Measurements from ENCODE around the gene DLGAP1. TPM values are rescaled to one million over a fixed set of nuclear protein-coding genes. Genes with fewer than 3 reads are reported as not detected.

The DLGAP1 gene
- total RNA-seq, 4 donors from 2014 or later: 2.0 to 4.7 (median 2.1) TPM; not detected in 1

DNA sequence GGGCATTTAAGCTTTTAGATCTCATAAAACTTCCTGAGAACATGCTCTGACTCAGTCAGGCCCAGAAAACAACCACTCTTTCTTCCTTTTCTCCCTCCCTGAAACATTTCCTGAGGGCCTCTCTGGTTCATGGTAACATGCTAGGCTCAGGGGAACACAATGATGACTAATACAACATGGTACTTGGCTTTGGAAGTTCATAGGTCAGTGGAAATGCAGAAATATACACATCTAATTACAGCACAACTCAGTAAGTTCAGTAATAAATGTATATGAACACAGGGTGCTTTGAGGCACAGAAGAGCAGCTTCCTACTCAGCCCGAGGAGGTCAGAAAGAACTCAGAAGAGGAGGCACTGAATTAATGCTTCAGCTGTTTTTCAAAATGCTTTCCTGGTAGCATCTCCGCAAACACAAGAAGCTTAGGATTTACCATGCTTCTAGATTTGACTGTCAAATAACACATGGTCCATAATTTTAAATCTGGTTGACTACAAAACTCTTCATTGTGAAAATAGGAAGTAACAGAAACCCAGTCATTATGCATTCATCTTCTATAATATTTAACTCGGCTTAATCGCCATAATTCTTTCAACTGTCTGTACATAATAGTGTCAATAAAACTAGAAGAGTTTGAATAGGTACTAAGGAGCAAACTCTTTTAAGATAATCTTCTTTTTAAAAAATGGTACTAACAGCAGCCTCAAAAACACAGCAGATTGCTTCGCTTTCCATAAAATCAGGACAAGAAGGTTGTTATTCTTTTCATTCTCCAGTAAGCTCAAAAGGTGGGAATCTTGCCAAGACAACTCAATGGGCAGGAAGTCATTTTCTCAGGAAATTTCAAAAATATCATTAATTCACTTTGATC lies 251.3 kb downstream of the DLGAP1 start:
- Histone ChIP-seq H3K4me1 (no peaks in the 10 kb centered on the region), H3K36me3 (no peaks in the 10 kb centered on the region), H3K27me3 (no peaks in the 10 kb centered on the region), H3K9me3 (peaks cover 2% of the 10 kb centered on the region), H3K4me3 (no peak overlapping the region), H3K27ac (no peak overlapping the region)
- WGBS: 67% methylated on average over 5 of the region's 5 CpGs
- DNase-seq (ENCODE audit: low spot score in 2 of 2): no peak
- TF ChIP-seq, protein P1, sequence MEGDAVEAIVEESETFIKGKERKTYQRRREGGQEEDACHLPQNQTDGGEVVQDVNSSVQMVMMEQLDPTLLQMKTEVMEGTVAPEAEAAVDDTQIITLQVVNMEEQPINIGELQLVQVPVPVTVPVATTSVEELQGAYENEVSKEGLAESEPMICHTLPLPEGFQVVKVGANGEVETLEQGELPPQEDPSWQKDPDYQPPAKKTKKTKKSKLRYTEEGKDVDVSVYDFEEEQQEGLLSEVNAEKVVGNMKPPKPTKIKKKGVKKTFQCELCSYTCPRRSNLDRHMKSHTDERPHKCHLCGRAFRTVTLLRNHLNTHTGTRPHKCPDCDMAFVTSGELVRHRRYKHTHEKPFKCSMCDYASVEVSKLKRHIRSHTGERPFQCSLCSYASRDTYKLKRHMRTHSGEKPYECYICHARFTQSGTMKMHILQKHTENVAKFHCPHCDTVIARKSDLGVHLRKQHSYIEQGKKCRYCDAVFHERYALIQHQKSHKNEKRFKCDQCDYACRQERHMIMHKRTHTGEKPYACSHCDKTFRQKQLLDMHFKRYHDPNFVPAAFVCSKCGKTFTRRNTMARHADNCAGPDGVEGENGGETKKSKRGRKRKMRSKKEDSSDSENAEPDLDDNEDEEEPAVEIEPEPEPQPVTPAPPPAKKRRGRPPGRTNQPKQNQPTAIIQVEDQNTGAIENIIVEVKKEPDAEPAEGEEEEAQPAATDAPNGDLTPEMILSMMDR (IDR thresholded peaks at IDR 0.05): no peak
- no peak for TF ChIP-seq POLR2A (IDR thresholded peaks at IDR 0.05)

DNA sequence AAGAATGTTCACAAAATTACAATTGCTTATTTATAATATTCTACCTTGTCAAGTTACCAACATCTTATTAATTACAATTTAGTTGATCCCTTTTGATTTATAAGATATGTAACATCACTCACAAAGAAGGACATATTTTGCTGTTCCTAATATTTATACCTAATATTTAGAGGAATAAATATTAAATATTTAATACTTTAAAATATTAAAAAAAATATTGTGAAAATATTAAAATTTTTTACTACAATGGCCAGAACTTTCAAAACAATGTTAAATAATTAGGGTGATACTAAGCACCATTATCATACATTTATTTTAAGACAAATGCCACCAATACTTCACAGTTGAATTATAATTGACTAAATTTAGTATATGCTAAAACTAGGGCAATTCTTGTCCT lies 254.7 kb downstream of the DLGAP1 start:
- H3K4me1 ChIP-seq: no peaks in the 10 kb centered on the region
- TF ChIP-seq POLR2AphosphoS5 (IDR thresholded peaks at IDR 0.05) (no peak), EP300 (IDR thresholded peaks at IDR 0.05) (no peak), POLR2A (IDR thresholded peaks at IDR 0.05) (no peak)
- TF ChIP-seq, protein P1 (IDR thresholded peaks at IDR 0.05): no peak
- H3K4me3 ChIP-seq: no peak overlapping the region
- peaks cover 3% of the 10 kb centered on the region for H3K9me3 ChIP-seq
- H3K36me3 ChIP-seq: no peaks in the 10 kb centered on the region
- no peak for DNase-seq (ENCODE audit: low spot score in 2 of 2)
- no peak overlapping the region for H3K27ac ChIP-seq
- no peaks in the 10 kb centered on the region for H3K27me3 ChIP-seq

DNA sequence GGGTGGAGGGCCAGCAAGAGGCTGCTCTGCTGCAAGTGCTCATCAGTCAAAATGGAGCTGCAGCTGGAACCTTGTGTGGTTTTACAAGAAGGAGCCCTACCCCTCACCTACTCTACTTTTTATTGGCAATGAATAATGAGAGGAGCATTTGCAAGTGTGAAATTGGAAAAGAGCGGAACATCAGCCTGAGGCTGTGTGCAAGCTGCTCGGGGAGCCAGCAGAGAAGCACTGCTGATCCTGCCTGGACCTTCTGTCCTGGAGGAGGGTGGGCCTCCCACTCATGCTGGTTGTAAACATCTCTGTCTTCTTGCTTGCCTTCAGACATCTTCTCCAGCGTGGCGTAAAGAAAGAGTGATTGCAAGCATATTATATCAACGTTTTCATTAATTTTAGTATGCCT lies 256.2 kb downstream of the DLGAP1 start:
- no peaks in the 10 kb centered on the region for H3K36me3 ChIP-seq
- TF ChIP-seq POLR2A (IDR thresholded peaks at IDR 0.05) (no peak), POLR2AphosphoS5 (IDR thresholded peaks at IDR 0.05) (no peak), EP300 (IDR thresholded peaks at IDR 0.05) (no peak)
- TF ChIP-seq, protein P1 (IDR thresholded peaks at IDR 0.05): no peak
- no peaks in the 10 kb centered on the region for H3K4me1 ChIP-seq
- WGBS: 57% methylated on average over 5 of the region's 5 CpGs
- H3K9me3 ChIP-seq: peaks cover 3% of the 10 kb centered on the region
- no peak overlapping the region for H3K27ac ChIP-seq
- no peak for DNase-seq (ENCODE audit: low spot score in 2 of 2)
- no peak overlapping the region for H3K4me3 ChIP-seq
- H3K27me3 ChIP-seq: no peaks in the 10 kb centered on the region

DNA sequence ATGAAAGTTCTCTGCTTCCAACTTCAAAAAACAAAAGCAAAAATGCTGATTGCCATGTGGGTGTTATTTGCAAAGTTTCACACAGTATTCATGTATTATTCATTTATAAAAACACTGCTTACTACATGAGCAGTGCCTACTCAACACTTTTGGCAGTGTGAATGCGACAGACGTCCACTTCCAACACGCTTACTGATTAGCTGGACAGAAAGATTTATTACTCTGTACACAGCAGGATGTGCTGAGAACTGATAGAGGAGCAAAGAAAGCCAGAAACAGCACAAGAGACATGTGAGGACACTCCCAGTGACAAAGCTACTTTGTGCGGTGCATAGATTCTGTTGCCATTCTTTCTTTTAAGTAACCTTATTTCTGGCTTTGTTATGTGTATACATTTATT lies 258.8 kb downstream of the DLGAP1 start:
- Histone ChIP-seq H3K9me3 (peaks cover 3% of the 10 kb centered on the region), H3K4me3 (no peak overlapping the region), H3K36me3 (no peaks in the 10 kb centered on the region), H3K4me1 (no peaks in the 10 kb centered on the region), H3K27me3 (no peaks in the 10 kb centered on the region), H3K27ac (no peak overlapping the region)
- no peak for TF ChIP-seq EP300 (IDR thresholded peaks at IDR 0.05)
- TF ChIP-seq, protein P1 (IDR thresholded peaks at IDR 0.05): no peak
- no peak for TF ChIP-seq POLR2A (IDR thresholded peaks at IDR 0.05)
- no peak for TF ChIP-seq POLR2AphosphoS5 (IDR thresholded peaks at IDR 0.05)
- WGBS: 57% methylated on average over 4 of the region's 4 CpGs
- DNase-seq (ENCODE audit: low spot score in 2 of 2): no peak

DNA sequence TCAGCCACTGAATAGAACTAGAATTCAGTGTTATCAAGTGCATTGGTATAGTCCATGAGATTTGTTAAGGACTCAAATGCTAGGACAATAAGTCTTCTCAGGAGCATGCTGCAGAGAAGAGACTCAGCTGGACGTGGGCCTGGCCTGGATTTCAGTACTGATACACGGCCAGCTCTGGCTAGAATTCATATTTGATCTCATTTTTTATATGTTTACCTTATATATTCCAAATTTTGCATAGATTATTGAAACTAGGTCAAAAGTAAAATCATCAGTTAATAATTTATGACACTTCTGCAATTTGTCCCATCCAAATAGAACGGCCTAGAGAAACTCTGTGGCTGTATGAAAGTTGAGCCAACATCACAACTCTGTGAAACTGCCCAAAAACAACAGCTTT lies 262.0 kb downstream of the DLGAP1 start:
- Histone ChIP-seq H3K4me1 (no peaks in the 10 kb centered on the region), H3K9me3 (no peaks in the 10 kb centered on the region), H3K4me3 (no peak overlapping the region), H3K36me3 (no peaks in the 10 kb centered on the region), H3K27ac (no peak overlapping the region), H3K27me3 (no peaks in the 10 kb centered on the region)
- TF ChIP-seq POLR2AphosphoS5 (IDR thresholded peaks at IDR 0.05): no peak
- TF ChIP-seq POLR2A (IDR thresholded peaks at IDR 0.05): no peak
- no peak for TF ChIP-seq EP300 (IDR thresholded peaks at IDR 0.05)
- TF ChIP-seq, protein P1 (IDR thresholded peaks at IDR 0.05): no peak
- no peak for DNase-seq (ENCODE audit: low spot score in 2 of 2)
- 39% methylated on average over 3 of the region's 3 CpGs for WGBS
